ENCODE data around the gene SOD2. TPM values are rescaled to one million over a fixed set of nuclear protein-coding genes. Genes with fewer than 3 reads are reported as not detected.

The SOD2 gene
- 22.0 and 38.7 TPM in 2 replicates for total RNA-seq

GRCh38 chr6:159693128-159693893, at the start of gene SOD2:
TSS of gene SOD2 (minus strand) at chr6:159693241. CDS start at chr6:159693167, 74 bp downstream.

GRCh38 chr6:159726918-159727716, 34.1 kb upstream of the SOD2 start, which contains the start of gene WTAP:
TSS of gene WTAP (plus strand) at chr6:159727506. CDS start at chr6:159736266, 8,760 bp downstream.

Small RNA genes within 50 kb of the gene (small RNA-seq; reads per million reads assigned to genes)
- gene RNU4ATAC18P: not detected

Other genes with a start within 250 kb of the SOD2 start
- gene WTAP, start 34.3 kb upstream of the SOD2 start, total RNA-seq: 77.1 and 80.1 TPM in 2 replicates
- 14.5 and 54.0 TPM in 2 replicates for gene ACAT2, start 68.8 kb upstream of the SOD2 start, total RNA-seq
- 126 and 204 TPM in 2 replicates for gene TCP1, start 96.4 kb upstream of the SOD2 start, total RNA-seq
- gene MRPL18, start 97.2 kb upstream of the SOD2 start, total RNA-seq: 38.9 and 57.3 TPM in 2 replicates
- gene PNLDC1, start 107.0 kb upstream of the SOD2 start, total RNA-seq: 0.11 TPM in 1 of 2 replicates, not detected in the other
- gene MAS1, start 197.7 kb upstream of the SOD2 start, total RNA-seq: not detected in 2 replicates